ENCODE results near the gene ATP10D.
"Not testable (repeated sequence)": the region's sequence is repeated elsewhere in the genome, so short reads cannot be mapped to it uniquely, and the experiment has no call there.

The ATP10D gene

DNA sequence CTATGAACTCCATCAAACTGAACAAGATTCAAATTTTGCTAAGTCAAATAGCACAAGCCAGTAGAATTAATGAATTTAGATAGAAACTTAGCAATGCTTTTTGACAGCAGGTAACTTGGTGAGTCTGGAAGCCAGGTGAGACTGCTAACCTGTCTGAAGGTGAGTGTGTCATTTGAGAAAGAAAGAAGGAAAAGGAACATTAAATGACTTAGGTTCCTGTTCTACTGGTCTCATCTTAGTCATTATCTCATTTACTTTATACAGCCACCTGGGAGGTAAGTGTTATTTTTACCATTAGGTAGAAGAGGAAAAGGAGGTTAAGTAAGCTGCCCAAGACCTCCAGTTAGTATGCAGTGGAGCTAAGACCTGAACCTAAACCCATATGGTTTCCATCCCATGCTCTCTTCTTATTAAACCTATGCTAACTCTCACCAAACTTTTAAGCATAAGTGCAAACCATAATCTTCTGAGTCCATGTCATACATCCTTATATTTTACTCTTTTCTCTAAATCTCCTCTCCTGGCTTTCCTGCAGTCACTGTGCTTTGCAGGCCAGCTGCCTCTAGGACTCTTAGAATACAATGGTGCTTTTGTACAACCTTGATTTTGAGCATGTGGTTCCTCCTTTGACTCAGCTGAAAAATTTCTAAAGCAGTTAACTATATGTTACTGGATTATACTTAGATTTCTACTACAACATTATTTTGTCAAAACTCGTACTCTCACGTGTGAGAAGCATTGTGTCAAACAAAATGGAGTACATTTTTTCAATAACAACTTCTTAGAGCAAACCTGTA is 68.5 kb downstream of the ATP10D start:
- TF ChIP-seq, protein P1, sequence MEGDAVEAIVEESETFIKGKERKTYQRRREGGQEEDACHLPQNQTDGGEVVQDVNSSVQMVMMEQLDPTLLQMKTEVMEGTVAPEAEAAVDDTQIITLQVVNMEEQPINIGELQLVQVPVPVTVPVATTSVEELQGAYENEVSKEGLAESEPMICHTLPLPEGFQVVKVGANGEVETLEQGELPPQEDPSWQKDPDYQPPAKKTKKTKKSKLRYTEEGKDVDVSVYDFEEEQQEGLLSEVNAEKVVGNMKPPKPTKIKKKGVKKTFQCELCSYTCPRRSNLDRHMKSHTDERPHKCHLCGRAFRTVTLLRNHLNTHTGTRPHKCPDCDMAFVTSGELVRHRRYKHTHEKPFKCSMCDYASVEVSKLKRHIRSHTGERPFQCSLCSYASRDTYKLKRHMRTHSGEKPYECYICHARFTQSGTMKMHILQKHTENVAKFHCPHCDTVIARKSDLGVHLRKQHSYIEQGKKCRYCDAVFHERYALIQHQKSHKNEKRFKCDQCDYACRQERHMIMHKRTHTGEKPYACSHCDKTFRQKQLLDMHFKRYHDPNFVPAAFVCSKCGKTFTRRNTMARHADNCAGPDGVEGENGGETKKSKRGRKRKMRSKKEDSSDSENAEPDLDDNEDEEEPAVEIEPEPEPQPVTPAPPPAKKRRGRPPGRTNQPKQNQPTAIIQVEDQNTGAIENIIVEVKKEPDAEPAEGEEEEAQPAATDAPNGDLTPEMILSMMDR (conservative IDR thresholded peaks at IDR 0.05), result no peak
- H3K27ac ChIP-seq, result no peak overlapping the region

DNA sequence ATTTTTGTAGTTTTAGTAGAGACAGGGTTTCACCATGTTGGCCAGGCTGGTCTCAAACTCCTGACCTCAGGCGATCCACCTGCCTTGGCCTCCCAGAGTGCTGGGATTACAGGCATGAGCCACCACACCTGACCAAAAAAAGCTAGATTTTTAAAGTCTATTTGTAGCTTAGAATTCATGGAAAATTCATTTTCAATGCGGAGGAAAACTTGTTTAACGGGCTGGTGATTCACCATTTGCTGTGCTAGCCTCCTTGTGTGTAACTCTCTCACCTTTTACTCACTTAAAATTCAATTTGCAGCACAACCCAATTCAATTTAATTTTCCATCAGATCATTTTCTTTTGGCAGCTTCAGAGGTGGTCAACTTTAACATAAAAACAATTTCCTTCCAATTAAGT is 70.8 kb downstream of the ATP10D start:
- H3K27ac ChIP-seq, result not testable (repeated sequence)

DNA sequence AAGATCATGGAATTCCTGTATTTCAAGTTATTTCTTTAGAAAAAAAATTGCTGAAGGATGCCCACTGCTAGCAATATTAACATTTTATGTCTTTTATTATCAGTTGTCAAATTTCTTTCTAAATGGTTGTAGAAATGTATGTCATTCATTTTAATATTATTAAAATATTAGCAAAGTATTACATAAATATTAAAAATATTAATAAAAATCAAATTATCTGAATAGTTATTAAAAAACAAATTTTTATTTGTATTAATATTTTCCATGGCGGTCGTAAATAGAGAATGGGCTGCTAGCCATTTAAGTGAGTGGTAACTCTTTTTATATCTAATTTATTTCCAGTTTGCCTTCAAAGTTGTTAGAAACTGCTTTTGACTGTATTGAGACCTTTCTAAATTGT is 72.2 kb downstream of the ATP10D start:
- H3K27ac ChIP-seq, result no peak overlapping the region
- TF ChIP-seq, protein P1 (conservative IDR thresholded peaks at IDR 0.05), result no peak

DNA sequence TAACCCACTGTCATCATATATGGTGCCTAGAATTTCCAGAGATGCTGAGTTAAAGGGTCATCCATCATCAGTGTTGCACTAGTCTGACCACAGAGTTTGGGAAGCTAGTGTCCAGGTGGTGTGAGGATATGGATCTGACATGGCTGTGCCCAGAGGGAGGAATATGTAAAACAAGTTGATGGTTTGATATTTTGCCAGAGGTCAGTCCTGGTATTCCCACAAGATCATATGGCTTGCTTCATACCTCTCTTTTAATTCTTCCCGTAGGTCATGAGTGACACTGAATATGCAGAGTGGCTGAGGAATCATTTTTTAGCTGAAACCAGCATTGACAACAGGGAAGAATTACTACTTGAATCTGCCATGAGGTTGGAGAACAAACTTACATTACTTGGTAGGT is 75.6 kb downstream of the ATP10D start:
- no peak overlapping the region for H3K27ac ChIP-seq
- TF ChIP-seq, protein P1 (conservative IDR thresholded peaks at IDR 0.05), result no peak

DNA sequence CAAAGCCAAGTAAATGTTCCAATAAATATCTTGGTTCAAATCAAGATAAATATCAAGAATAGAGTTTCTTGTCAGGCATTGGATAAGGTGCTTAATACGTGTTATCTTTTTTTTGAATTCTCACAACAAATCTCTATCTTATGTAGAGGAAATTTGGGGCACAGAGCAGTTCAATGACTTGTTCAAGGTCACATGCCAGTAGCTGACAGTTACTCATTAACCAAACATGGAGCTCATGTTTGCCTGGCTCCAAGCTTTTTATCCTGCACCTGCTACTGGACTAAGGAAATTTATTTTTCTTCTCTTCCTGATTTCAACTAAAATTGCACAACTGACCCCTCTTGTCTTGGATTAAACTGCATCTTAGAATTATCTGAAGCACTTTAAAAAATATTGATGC is 76.3 kb downstream of the ATP10D start:
- TF ChIP-seq, protein P1 (conservative IDR thresholded peaks at IDR 0.05), result no peak
- H3K27ac ChIP-seq, result no peak overlapping the region

DNA sequence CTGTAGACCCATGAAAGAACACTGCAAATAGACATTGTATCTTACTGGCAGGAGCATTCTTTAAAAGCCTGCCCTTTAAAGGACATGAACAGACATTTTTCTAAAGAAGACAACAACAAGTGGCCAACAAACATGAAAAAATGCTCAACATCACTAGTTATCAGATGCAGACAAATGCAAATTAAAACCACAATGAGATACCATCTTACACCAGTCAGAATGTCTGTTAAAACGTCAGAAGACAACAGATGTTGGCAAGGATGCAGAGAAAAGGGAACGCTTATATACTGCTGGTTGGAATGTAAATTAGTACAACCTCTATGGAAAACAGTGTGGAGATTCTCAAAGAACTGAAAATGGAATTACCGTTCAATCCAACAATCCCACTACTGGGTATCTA is 77.2 kb downstream of the ATP10D start:
- TF ChIP-seq, protein P1 (conservative IDR thresholded peaks at IDR 0.05), result no peak
- H3K27ac ChIP-seq, result no peak overlapping the region

DNA sequence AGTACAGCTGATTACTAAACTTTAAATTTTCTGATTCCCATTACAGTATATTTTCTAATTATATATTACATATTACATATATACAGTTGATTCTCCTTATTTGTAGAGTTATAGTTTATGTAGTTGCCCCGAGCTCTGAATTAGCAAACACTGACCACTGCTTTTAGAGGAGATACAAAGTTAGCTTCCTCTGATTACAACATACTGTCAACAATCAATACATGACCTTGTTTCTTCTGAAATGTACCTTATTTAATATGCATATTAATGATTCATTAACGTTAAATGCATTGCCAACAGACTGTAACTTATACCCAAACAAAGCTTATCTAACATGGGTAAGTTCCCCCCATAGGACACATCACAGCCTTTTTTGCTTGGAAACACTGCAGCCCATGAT is 81.5 kb downstream of the ATP10D start:
- H3K27ac ChIP-seq, result no peak overlapping the region
- TF ChIP-seq, protein P1 (conservative IDR thresholded peaks at IDR 0.05), result no peak

DNA sequence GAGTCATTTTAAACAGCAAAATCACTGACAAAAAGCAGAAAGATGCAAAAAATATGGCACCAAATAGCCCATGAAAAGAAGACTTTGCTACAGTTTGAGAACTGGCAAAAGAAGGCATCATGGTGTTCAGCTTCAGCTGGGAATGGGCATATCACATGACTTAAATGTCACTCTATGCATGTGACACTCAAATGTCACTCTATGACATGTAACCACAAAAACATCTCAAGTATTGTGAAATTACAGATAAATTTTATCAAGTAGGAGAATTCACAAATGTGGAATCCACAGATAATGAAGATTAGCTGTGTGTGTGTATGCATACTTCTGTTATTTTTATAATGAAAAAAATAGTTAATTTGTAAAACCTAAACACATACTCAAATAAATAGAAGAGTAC is 81.9 kb downstream of the ATP10D start:
- TF ChIP-seq, protein P1 (conservative IDR thresholded peaks at IDR 0.05), result no peak

More for the DNA sequence above, 81.9 kb downstream of the ATP10D start:
- no peak overlapping the region for H3K27ac ChIP-seq

All from VCaP (cell line).